GM19238 (cell line): ENCODE measurements around the gene MAPK8.

Experiments used
- DNase-seq: peaks from one replicate; pipeline ENCODE4 v3.0.0; 2011; ENCODE audit warnings: low spot score; ENCODE audit not compliant: insufficient read length

The MAPK8 gene

DNA sequence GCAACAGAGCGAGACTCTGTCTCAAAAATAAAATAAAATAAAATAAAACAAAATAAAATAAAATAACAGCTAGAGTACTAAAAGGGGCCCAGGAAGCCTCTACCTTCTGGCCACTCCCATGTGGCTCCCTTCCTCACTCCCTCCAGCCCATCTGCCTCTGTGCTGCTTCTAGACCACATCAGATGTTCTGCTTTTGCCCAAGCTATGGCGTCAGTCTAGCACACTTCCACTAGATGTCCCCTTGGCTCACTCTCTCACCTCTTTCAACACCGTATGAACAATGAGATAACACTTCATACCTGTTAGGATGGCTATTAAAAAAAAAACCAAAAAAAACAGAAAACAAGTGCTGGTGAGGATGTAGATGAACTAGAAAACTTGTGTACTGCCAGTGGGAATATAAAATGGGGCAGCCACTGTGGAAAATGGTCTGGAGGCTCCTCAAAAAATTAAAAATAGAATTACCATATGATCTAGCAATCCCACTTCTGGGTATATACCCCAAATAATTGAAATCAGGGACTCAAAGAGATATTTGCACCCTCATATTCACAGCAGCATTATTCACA is 166.1 kb downstream of the MAPK8 start:
- DNase-seq: no peak

DNA sequence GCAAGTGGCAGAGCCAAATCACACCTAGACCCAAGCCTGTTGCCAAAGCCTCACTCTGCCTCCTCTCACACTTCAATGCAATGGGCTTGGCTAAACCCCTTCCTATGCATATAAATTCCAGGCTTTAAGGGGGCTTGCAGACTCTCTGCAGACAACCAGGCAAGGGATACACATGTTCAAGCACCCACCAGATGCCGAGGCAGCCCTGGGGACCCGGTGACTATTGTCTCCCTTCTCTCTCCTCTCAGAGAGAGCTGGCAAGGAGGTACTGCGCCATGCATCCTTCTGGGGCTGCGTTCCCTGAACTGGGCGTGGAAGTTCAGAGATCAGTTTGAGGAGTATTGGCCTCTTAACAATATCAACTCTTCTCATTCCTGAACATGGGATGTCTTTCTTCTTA is 167.2 kb downstream of the MAPK8 start:
- DNase-seq: no peak

DNA sequence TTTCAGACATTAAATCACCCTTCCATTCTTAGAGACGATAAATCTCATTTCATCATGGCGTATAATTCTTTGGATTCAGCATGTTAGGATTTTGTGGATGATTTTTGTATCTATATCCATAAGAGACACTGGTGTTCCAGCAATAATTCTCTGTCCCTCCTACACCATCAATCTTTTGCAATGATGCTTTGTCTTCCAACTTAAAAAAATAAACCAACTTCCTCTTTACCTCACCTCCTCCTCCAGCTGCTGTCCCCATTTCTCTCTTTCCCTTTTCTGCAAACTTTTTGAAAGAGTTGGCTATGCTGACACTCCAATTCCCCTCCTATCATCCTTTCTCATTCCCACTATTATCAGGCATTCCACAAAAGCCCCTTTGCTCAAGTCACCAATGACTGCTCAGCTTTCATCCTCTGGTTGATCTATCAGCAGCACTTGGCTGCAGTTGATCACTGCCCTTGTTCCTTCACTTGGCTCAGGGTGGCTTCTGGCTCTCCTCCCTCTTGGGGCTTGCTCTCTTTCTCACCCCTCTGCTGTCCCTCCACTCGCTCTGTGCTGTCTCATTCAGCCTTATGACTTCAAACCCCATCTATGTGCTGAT is 168.4 kb downstream of the MAPK8 start:
- DNase-seq: no peak

DNA sequence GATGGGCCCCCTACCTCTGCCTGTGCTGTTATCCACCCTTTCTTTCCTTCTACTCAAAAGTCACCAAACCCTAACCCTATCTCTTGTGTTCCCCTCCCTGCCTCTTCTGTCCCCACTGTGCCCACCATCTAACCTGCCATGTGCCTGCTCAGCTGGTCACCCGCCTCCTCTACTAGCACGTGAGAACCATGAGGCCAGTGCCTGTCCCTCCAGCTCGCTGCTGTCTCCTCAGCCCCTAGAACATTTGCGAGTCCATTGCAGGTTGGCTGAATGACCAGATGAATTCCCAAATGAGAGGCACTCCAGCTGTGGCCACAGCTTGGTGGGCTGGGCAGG is 169.4 kb downstream of the MAPK8 start:
- DNase-seq: no peak

DNA sequence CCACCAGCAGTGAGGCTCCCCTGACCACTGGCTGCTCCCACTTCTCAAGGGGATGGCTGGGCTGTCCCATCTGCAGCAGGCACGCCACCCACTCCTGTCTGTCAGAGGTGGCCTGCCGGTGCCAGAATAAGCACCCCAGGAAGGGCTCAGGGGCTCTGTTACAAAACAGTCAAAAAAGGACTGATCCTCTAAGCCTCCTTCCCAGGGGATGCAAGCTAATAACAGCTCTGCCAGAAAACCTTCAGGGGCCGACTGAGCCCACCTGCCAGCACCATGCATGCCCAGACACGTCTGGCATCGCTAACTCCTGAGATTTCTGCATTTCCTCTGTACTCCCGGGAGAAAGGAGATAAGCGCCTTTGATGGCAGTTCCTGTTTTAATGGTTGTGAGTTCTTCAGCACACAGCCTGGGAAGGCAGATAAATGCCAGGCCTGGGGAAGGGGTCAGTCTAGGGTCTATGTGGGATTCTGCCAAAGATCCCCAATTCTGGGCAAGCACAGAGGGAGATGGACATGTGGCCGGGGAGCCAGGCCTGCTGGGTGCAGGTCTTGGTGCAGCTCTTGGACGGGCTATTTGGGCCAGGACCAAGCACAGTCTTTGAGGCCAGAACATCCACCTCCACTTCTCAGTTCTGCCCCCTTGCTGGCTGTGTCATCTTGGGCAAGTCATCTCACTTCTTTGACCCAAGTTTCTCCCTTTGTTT is 170.0 kb downstream of the MAPK8 start:
- DNase-seq: no peak

DNA sequence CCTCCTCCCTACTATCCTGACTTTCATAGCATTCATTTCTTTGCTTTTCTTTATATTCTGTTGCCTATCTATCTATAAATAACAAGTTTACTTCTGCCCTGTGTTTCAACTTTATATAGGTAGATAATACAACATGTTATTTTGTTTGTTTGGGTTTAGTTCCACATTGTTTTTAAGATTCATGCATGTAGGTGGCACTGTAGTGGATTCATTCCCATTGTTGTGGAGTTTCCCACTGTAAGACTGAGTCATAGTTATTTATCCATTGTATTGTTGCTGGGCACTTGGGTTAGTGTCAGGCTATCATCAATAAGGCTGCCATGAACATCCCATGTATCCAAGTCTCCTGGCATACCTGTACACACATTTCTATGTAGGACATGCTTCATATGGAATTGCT is 170.7 kb downstream of the MAPK8 start:
- DNase-seq: no peak

DNA sequence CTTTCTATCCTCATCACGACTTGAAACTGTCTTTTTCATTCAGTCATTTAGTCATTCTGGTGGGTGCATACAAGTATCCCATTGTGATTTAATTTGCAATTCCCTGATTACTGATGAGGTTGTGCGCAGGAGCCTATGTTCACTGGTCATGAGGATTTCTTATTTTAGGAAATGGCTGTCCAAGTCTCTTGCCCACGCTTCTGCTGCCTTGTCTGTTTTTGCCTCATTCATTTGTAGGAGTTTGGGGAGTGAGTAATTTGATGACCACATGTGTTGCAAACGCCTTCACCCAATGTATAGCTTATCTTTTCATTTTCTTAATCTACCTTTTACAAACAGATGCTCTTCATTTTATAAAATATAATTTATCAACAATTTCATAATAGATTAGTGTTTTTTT is 171.1 kb downstream of the MAPK8 start:
- no peak for DNase-seq

DNA sequence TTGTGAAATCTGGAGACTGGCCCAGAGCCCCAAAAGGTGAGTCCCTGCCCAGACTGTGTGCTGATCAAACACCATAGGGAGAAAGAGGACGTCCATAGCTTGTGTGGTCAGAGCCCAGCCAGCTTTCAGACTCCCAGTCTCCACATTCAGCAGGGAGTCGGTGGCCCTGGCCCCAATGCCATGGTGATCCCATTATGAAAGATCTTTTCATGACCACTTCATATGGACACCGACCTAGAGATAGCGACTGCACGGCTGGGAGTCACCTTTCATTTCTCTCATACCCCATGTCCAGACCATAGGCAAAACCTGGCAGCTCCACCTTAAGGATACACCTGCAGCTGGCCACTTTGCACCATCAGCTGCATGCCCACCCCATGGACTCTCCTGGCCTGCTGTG is 172.0 kb downstream of the MAPK8 start:
- no peak for DNase-seq

DNA sequence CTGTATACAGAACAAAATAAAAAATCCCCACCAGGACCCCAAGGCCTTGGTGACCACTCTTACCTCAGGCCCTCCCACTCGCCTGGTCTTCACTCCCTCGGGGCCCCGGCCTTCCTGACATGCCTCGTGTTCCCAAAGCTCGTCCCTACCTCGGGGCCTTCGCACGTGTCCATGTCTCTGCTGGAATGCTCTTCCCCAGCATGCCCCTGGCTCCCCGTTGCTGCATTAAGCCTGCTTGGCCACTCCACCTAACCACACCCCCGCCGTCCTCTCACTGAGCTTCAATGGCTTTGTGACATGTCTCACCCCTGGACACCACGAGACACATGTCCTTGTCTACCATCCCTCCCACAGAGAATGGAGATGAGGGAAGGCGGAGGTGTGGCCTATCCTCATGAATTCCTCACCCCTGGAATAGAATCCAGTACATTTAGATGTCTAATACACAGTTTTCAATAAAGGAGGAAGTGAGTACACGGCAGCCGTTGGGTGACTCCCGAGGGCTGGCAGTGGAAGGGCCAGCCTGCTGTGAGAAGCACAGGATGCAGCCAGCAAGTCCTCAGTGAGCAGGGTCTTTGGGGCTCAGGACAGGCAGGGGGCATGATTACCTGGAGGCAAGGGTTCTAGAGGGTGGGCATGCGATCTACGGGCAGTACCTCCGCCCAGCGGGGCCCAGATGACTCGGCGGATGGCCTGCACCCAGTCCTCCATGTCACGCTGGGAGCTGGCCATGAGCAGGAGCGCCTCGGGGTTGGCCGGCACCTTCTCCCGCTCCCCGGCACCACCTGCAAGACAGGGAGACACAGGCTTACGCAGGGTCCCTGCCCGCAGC is 172.7 kb downstream of the MAPK8 start:
- no peak for DNase-seq

DNA sequence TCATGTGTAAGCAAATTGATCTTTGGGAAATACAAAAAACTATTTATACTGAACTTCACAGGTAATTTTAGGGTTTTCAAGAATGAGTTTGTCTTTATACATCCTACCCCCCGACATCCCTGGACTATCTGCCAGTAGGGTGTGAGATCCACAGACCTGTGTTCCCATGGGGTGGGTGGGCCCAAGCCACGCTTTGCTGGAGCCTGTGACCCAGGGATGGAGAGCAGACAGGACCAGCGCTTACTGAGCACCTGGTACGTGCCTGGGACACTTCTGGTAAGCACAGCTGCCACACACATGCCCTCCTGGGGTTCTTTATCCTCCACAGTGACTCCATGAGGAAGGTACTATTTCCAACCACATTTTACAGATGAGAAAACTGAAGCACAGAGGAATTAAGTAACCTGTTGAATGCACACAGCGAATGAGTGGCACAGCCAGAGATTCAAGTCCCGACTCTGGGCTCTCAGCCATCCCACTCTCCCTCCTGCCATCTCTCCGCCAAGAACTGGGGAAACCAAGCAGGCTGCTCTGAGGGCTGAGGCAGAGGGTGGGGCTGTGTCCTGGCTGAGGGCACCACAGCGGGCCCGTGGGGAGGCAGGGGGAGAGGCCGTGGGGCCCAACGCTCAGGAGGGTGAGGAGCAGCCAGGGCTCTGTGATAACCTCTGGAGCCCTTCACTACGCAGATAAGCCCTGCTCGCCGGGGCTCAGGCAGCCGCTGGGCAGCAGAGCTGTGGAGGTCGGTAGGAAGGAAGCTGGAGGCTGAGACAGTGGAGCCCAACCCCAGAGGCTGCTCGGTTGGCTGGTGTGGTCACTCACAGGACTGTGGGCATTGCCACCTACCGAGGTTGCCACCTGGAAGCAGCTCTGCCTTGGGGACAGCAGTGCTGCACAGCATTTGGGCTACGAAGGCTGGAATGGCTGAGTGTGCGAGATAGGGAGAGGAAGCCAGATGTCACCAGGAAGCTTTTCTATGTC is 174.2 kb downstream of the MAPK8 start:
- DNase-seq: no peak

DNA sequence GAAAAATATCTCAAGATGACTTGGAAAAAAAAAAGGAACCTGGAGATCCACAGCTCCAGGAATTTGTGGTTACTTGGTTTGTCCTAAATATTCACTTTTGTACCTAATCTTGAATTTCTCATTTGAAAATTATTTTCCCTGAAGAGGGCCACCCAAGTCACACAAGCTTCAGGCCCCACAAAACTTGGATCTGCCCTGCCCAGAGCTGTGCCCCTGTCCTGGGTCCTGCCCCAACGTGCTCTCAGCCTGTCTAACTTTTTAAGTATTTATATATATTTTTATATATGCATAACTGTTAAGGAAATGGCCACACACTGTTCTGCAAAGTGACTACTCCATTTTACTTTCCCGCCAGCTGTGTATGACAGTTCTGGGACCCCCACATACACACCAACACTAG is 174.9 kb downstream of the MAPK8 start:
- DNase-seq: no peak

DNA sequence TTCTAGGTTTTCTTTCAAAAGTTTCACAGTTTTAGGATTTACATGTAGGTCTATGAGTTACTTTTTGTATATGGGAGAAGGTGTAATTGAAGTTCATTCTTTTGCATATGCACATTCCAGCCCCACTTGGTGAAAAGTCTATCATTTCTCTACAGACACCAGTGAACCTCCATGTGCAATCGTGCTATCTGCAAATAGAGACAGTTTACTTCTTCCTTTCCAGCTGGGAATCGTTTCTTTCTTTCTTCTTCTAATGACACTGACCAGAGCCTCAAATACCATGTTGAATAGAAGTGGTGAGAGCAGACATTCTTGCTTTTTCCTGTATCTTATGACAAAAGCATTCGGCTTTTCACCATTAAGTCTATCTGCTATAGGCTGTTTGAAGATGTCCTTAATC is 175.7 kb downstream of the MAPK8 start:
- DNase-seq: no peak

DNA sequence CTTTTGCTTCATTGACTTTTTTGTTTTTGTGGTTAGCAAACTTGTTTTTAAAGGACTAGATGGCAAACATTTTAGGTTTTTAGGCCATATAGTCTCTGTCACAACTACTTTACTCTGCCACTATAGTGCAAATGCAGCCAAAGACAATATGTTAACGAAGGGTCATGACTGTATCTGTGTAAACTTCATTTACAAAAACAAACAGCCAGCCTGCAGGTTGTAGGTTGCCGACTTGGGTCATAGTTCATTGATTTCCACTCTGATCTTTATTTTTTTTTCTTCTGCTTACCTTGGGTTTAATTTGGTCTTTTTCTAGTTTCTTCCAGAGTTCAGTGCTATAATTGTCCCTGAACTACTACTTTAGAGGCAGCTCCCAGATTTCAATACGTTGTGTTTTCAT is 178.4 kb downstream of the MAPK8 start:
- no peak for DNase-seq

DNA sequence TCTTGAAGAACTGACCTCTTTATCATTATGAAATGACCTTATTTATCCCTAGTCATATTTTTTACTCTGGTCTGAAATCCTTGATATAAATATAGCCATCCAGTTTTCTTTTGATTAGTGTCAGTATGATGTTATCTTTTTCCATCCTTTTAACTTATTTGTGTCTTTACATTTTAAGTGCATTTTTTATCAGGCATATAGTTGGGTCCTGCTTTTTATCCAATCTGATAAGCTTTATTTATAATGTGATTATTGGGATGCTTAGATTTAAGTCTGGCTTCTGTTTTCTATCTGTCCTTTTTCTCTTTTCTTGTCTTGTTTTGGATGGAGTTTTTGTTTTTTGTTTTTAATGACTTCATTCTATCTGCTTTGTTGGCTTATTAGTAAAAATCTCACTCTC is 179.2 kb downstream of the MAPK8 start:
- DNase-seq: no peak

DNA sequence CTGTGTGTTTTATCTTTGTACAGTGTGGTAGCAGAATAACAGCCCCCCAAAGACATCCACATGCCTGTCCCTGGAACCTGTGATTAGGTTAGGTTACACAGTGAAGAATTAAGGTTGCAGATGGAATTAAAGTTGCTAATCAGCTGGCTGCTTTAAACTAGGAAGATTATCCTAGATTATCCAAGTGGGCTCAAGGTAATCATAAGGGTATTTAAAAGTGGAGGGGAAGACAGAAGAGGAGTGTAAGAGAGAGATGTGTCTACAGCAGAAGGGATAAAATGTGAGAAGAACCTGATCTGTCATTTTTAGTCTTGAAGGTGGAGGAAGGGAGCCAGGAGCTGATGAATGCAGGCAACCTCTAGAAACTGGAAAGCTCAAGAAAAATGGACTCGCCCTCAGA is 180.8 kb downstream of the MAPK8 start:
- DNase-seq: no peak
